Chondrocyte (in vitro differentiated cells): ENCODE results near the gene USH1G. TPM values are rescaled to one million over a fixed set of nuclear protein-coding genes. Genes with fewer than 3 reads are reported as not detected.

Experiments
- DNase-seq: peaks from one replicate; pipeline ENCODE4 v3.0.0; 2021; ENCODE audit warnings: mixed read lengths, low spot score
- H3K27ac Mint-ChIP-seq: one replicate; pipeline ENCODE4 v1.8.0; 2021; ENCODE audit warnings: mild to moderate bottlenecking, moderate library complexity, mixed read lengths; ENCODE audit not compliant: unreplicated experiment
- H3K27me3 Mint-ChIP-seq: 2 replicates; pipeline ENCODE4 v1.8.0; 2021; ENCODE audit warnings: low read depth, mixed read lengths
- H3K36me3 Mint-ChIP-seq: 2 replicates; pipeline ENCODE4 v1.8.0; 2021; ENCODE audit warnings: low read depth, mixed read lengths
- H3K4me1 Mint-ChIP-seq: 2 replicates; pipeline ENCODE4 v1.8.0; 2021; ENCODE audit warnings: low read depth, mild to moderate bottlenecking, mixed read lengths
- H3K4me3 Mint-ChIP-seq: one replicate; pipeline ENCODE4 v1.8.0; 2021; ENCODE audit warnings: mild to moderate bottlenecking, moderate library complexity, mixed read lengths; ENCODE audit not compliant: unreplicated experiment
- H3K9me3 Mint-ChIP-seq: 2 replicates; pipeline ENCODE4 v1.8.0; 2021; ENCODE audit warnings: low read depth, mixed read lengths
- total RNA-seq: library from RNA; stranded (reverse); gene quantifications from 3 replicates; pipeline ENCODE4 v1.2.1, GENCODE V29; 2021
- TF ChIP-seq, protein P1 (sequence below): fragments of 200-600 bp; sonication (generic); IDR thresholded peaks from 2 replicates; pipeline ENCODE4 v1.5.0; 2021; ENCODE audit warnings: antibody characterized with exemption, mild to moderate bottlenecking, moderate library complexity

Gene USH1G
- total RNA-seq, 1 donor from 2014 or later: not detected

- Mint-ChIP-seq H3K4me3 (no peak overlapping the region), H3K9me3 (no peaks in the 10 kb centered on the region), H3K4me1 (no peaks in the 10 kb centered on the region), H3K27ac (no peak overlapping the region), H3K27me3 (peaks cover 48% of the 10 kb centered on the region), H3K36me3 (no peaks in the 10 kb centered on the region)
- TF ChIP-seq, protein P1, sequence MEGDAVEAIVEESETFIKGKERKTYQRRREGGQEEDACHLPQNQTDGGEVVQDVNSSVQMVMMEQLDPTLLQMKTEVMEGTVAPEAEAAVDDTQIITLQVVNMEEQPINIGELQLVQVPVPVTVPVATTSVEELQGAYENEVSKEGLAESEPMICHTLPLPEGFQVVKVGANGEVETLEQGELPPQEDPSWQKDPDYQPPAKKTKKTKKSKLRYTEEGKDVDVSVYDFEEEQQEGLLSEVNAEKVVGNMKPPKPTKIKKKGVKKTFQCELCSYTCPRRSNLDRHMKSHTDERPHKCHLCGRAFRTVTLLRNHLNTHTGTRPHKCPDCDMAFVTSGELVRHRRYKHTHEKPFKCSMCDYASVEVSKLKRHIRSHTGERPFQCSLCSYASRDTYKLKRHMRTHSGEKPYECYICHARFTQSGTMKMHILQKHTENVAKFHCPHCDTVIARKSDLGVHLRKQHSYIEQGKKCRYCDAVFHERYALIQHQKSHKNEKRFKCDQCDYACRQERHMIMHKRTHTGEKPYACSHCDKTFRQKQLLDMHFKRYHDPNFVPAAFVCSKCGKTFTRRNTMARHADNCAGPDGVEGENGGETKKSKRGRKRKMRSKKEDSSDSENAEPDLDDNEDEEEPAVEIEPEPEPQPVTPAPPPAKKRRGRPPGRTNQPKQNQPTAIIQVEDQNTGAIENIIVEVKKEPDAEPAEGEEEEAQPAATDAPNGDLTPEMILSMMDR: no peak
- DNase-seq: no peak
Measured at GRCh38 chr17:74947041-74947754, 24.1 kb upstream of the USH1G start.

DNA sequence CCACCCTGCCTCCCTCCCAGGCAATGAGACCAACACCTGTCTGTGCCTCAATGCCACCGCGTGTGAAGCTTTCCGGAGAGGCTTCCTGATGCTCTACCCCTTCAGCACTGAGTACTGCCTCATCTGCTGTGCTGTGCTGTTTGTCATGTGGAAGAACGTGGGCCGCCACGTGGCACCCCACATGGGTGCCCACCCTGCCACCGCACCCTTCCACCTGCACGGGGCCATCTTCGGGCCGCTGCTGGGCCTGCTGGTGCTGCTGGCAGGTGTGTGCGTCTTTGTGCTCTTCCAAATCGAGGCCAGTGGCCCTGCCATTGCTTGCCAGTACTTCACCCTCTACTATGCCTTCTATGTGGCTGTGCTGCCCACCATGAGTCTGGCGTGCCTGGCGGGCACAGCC lies 23.6 kb upstream of the USH1G start:
- DNase-seq: no peak
- H3K4me3 Mint-ChIP-seq: no peak overlapping the region
- TF ChIP-seq, protein P1: no peak
- H3K36me3 Mint-ChIP-seq: no peaks in the 10 kb centered on the region
- H3K27me3 Mint-ChIP-seq: peaks cover 53% of the 10 kb centered on the region
- H3K27ac Mint-ChIP-seq: no peak overlapping the region
- H3K9me3 Mint-ChIP-seq: no peaks in the 10 kb centered on the region
- H3K4me1 Mint-ChIP-seq: no peaks in the 10 kb centered on the region

DNA sequence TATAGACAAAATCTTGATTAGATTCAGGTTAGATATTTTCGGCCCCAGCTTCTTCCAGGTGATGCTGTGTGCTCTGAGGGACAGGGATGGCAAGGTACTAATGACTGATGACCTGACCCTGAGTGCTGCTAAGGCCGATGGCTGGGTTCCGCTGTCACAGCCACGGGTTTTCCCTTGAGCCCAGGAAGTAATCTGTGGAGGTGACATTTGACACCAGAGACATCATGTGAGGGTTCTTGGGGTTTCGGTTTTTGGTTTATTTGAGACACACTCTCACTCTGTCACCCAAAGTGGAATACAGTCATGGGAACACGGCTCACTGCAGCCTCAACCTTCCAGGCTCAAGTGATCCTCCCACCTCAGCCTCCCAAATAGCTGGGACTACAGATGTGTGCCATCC lies 22.5 kb upstream of the USH1G start:
- no peak overlapping the region for H3K27ac Mint-ChIP-seq
- peaks cover 59% of the 10 kb centered on the region for H3K27me3 Mint-ChIP-seq
- no peak for DNase-seq
- no peak overlapping the region for H3K4me3 Mint-ChIP-seq
- H3K4me1 Mint-ChIP-seq: no peaks in the 10 kb centered on the region
- no peaks in the 10 kb centered on the region for H3K36me3 Mint-ChIP-seq
- TF ChIP-seq, protein P1: no peak
- no peaks in the 10 kb centered on the region for H3K9me3 Mint-ChIP-seq

DNA sequence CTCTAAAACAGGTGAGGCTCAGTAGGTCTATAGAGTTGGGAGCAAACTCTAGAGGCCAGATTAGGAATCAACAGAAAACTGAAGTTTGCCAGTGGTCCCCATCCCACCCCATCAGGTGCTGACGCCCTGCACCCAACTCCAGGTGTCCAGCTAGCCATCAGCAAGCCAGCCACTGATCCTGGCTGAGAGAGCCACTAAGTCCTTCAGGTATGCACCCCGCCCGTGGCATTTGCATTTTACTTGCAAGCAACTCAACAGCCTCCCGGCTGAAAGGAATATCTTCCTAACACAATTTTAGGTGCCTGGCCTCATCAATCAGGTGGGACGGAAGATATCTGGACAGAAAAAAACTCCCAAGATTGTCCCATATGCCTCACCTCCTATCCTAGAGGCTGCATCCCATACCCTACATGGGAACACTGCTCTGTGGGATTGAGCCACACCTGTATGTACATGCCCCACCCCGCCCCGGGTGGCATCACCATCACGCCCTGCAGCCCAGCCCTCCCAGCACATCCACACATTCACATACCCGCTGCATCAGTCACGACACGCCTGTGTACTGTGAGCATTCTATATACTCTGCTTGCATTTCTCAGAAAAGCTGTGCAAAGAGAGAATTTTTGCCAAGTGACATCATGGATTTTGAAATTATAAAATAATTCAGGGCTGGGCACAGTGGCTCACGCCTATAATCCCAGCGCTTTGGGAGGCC lies 20.9 kb upstream of the USH1G start:
- H3K36me3 Mint-ChIP-seq: no peaks in the 10 kb centered on the region
- no peak overlapping the region for H3K27ac Mint-ChIP-seq
- H3K4me3 Mint-ChIP-seq: no peak overlapping the region
- H3K4me1 Mint-ChIP-seq: no peaks in the 10 kb centered on the region
- H3K27me3 Mint-ChIP-seq: peaks cover 66% of the 10 kb centered on the region
- TF ChIP-seq, protein P1: no peak
- DNase-seq: no peak
- H3K9me3 Mint-ChIP-seq: no peaks in the 10 kb centered on the region

- Mint-ChIP-seq H3K27me3 (peaks cover 78% of the 10 kb centered on the region), H3K4me3 (no peak overlapping the region), H3K27ac (no peak overlapping the region), H3K9me3 (no peaks in the 10 kb centered on the region), H3K36me3 (no peaks in the 10 kb centered on the region), H3K4me1 (no peaks in the 10 kb centered on the region)
- TF ChIP-seq, protein P1: no peak
- DNase-seq: no peak
Measured at GRCh38 chr17:74941128-74941725, 18.2 kb upstream of the USH1G start.
